ENCODE measurements around the gene KIRREL1. TPM values are rescaled to one million over a fixed set of nuclear protein-coding genes. Genes with fewer than 3 reads are reported as not detected.

The KIRREL1 gene
- polyA plus RNA-seq, 1 donor from 2014 or later = 12.9 TPM

DNA sequence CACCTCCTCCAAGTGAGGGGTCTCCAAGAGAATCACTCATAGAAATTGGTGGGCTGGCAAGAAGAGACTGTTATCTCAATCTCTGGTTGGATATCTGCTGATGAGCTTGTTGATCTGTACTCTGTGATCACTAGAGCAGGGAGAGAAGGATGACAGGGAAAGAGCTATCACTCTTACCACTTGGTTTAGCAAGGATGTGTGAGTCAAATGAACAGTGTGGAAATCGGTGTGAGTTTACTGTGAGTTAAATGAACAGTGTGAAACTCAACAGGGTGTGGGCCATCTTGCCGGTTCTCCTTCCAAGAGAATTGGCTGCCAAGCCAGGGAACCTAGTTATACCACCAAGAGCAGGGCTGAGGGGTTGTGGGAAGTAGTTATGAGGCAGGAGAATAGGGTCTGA, 154.0 kb downstream of the KIRREL1 start:
- no peak overlapping the region for H3K4me3 ChIP-seq (ENCODE audit: low read length)
- no peaks in the 10 kb centered on the region for H3K9me2 ChIP-seq (ENCODE audit: insufficient read depth, low read length)
- H3K4me2 ChIP-seq (ENCODE audit: low read length) = no peak overlapping the region
- H3K79me2 ChIP-seq (replicated peaks; ENCODE audit: insufficient read depth, low read length) = no peaks in the 10 kb centered on the region
- TF ChIP-seq MXI1 (conservative IDR thresholded peaks at IDR 0.05; ENCODE audit: poor library complexity, severe bottlenecking) (no peak), POLR2AphosphoS5 (IDR thresholded peaks at IDR 0.05) (no peak), SMC3 (conservative IDR thresholded peaks at IDR 0.05; ENCODE audit: poor library complexity) (no peak), REST (IDR thresholded peaks at IDR 0.05; ENCODE audit: borderline replicate concordance) (no peak), RAD21 (conservative IDR thresholded peaks at IDR 0.05) (no peak)
- TF ChIP-seq, protein P1, sequence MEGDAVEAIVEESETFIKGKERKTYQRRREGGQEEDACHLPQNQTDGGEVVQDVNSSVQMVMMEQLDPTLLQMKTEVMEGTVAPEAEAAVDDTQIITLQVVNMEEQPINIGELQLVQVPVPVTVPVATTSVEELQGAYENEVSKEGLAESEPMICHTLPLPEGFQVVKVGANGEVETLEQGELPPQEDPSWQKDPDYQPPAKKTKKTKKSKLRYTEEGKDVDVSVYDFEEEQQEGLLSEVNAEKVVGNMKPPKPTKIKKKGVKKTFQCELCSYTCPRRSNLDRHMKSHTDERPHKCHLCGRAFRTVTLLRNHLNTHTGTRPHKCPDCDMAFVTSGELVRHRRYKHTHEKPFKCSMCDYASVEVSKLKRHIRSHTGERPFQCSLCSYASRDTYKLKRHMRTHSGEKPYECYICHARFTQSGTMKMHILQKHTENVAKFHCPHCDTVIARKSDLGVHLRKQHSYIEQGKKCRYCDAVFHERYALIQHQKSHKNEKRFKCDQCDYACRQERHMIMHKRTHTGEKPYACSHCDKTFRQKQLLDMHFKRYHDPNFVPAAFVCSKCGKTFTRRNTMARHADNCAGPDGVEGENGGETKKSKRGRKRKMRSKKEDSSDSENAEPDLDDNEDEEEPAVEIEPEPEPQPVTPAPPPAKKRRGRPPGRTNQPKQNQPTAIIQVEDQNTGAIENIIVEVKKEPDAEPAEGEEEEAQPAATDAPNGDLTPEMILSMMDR (IDR thresholded peaks at IDR 0.05; ENCODE audit: poor library complexity, severe bottlenecking) = no peak
- H4K20me1 ChIP-seq (ENCODE audit: insufficient read depth) = no peaks in the 10 kb centered on the region
- H3K27me3 ChIP-seq (ENCODE audit: insufficient read depth, low read depth, low read length) = no peaks in the 10 kb centered on the region
- no peaks in the 10 kb centered on the region for H3F3A ChIP-seq (ENCODE audit: insufficient read depth, low read length, poor library complexity, severe bottlenecking)
- H3K36me3 ChIP-seq (ENCODE audit: insufficient read depth, low read length) = no peaks in the 10 kb centered on the region
- no peak overlapping the region for H2AFZ ChIP-seq (ENCODE audit: low read depth, low read length)
- no peak overlapping the region for H3K27ac ChIP-seq (ENCODE audit: low read length)
- H3K9me3 ChIP-seq (ENCODE audit: low read length) = no peaks in the 10 kb centered on the region
- no peak overlapping the region for H3K9ac ChIP-seq (ENCODE audit: low read length)

- Histone ChIP-seq H3K27me3 (ENCODE audit: insufficient read depth, low read depth, low read length) (no peaks in the 10 kb centered on the region), H3K9me3 (ENCODE audit: low read length) (no peaks in the 10 kb centered on the region), H3K79me2 (replicated peaks; ENCODE audit: insufficient read depth, low read length) (no peaks in the 10 kb centered on the region), H2AFZ (ENCODE audit: low read depth, low read length) (no peak overlapping the region), H3F3A (ENCODE audit: insufficient read depth, low read length, poor library complexity, severe bottlenecking) (no peaks in the 10 kb centered on the region), H3K4me3 (ENCODE audit: low read length) (no peak overlapping the region), H3K27ac (ENCODE audit: low read length) (no peak overlapping the region), H3K9me2 (ENCODE audit: insufficient read depth, low read length) (no peaks in the 10 kb centered on the region), H3K9ac (ENCODE audit: low read length) (no peak overlapping the region), H3K4me2 (ENCODE audit: low read length) (no peak overlapping the region), H3K36me3 (ENCODE audit: insufficient read depth, low read length) (no peaks in the 10 kb centered on the region), H4K20me1 (ENCODE audit: insufficient read depth) (no peaks in the 10 kb centered on the region)
- TF ChIP-seq REST (IDR thresholded peaks at IDR 0.05; ENCODE audit: borderline replicate concordance) = no peak
- TF ChIP-seq EZH2 (IDR thresholded peaks at IDR 0.05; ENCODE audit: borderline replicate concordance, insufficient read depth, low read length, poor library complexity, severe bottlenecking) = no peak
Observed at GRCh38 chr1:158147869-158148268, 154.4 kb downstream of the KIRREL1 start.

Measured in neural cell (in vitro differentiated cells).